ENCODE results near the gene SLC22A5. TPM values are rescaled to one million over a fixed set of nuclear protein-coding genes. Genes with fewer than 3 reads are reported as not detected.
A peak's percentile ranks its signal among the peaks of the same experiment; 100 is the strongest.

The SLC22A5 gene
- total and polyA plus RNA-seq, 9 of the 15 experiments (the other 6 are each of a cell fraction or from before 2014, with no cell fraction given) = 3.0 to 16.6 (median 8.3) TPM

- TF ChIP-seq CUX1 (CRISPR knock-in tag; IDR thresholded peaks at IDR 0.05) (no peak), CREM (IDR thresholded peaks at IDR 0.05; ENCODE audit: low read depth) (no peak), ZSCAN32 (CRISPR knock-in tag; IDR thresholded peaks at IDR 0.05) (no peak), ZNF586 (CRISPR knock-in tag; conservative IDR thresholded peaks at IDR 0.05) (no peak), DEAF1 (CRISPR knock-in tag; IDR thresholded peaks at IDR 0.05) (no peak), TAF7 (tag; IDR thresholded peaks at IDR 0.05) (no peak), HMG20A (CRISPR knock-in tag; conservative IDR thresholded peaks at IDR 0.05) (no peak), FOS (IDR thresholded peaks at IDR 0.05; ENCODE audit: extremely low read depth, insufficient read length) (no peak), IRF9 (tag; IDR thresholded peaks at IDR 0.05) (no peak), YY1 (IDR thresholded peaks at IDR 0.05; ENCODE audit: borderline replicate concordance in 1 of 3, control insufficient read depth in 1 of 3, extremely low read depth in 1 of 3, insufficient read depth in 3 of 3, insufficient read length in 1 of 3, insufficient replicate concordance in 2 of 3, low read depth in 1 of 3, low read length in 2 of 3) (peak in 2 of 3 experiments; percentile 10 to 12)
- TF ChIP-seq, protein P1, sequence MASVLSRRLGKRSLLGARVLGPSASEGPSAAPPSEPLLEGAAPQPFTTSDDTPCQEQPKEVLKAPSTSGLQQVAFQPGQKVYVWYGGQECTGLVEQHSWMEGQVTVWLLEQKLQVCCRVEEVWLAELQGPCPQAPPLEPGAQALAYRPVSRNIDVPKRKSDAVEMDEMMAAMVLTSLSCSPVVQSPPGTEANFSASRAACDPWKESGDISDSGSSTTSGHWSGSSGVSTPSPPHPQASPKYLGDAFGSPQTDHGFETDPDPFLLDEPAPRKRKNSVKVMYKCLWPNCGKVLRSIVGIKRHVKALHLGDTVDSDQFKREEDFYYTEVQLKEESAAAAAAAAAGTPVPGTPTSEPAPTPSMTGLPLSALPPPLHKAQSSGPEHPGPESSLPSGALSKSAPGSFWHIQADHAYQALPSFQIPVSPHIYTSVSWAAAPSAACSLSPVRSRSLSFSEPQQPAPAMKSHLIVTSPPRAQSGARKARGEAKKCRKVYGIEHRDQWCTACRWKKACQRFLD (CRISPR knock-in tag; IDR thresholded peaks at IDR 0.05) = peak; percentile 70; the same call in 1 of the 2 replicates
- TF ChIP-seq, protein P2, sequence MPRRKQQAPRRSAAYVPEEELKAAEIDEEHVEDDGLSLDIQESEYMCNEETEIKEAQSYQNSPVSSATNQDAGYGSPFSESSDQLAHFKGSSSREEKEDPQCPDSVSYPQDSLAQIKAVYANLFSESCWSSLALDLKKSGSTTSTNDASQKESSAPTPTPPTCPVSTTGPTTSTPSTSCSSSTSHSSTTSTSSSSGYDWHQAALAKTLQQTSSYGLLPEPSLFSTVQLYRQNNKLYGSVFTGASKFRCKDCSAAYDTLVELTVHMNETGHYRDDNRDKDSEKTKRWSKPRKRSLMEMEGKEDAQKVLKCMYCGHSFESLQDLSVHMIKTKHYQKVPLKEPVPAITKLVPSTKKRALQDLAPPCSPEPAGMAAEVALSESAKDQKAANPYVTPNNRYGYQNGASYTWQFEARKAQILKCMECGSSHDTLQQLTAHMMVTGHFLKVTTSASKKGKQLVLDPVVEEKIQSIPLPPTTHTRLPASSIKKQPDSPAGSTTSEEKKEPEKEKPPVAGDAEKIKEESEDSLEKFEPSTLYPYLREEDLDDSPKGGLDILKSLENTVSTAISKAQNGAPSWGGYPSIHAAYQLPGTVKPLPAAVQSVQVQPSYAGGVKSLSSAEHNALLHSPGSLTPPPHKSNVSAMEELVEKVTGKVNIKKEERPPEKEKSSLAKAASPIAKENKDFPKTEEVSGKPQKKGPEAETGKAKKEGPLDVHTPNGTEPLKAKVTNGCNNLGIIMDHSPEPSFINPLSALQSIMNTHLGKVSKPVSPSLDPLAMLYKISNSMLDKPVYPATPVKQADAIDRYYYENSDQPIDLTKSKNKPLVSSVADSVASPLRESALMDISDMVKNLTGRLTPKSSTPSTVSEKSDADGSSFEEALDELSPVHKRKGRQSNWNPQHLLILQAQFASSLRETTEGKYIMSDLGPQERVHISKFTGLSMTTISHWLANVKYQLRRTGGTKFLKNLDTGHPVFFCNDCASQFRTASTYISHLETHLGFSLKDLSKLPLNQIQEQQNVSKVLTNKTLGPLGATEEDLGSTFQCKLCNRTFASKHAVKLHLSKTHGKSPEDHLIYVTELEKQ (CRISPR knock-in tag; IDR thresholded peaks at IDR 0.05) = no peak
These were observed at the start of gene SLC22A5 (continued) for GRCh38 chr5:132369474-132370180.
